A549 (cell line): Measurements from ENCODE around the gene EXOC6. TPM values are rescaled to one million over a fixed set of nuclear protein-coding genes. Genes with fewer than 3 reads are reported as not detected.

Experiments
- ATAC-seq, 2 experiments: fragments of 200-7000 bp in 1 of 2; fragments of >200 bp in 1 of 2; cut with Nextera tagmentation in 1 of 2; cut with Tn5 transposase in 1 of 2; 3 replicates each; pipeline versions ENCODE4 v1.8.0 to v1.9.1; 2018 to 2020; ENCODE audit warnings: mild to moderate bottlenecking in 1 of 2, moderate library complexity in 1 of 2
- CTCF ChIA-PET: fragments of 300-600 bp; sonication (Branson Sonifier 250); formaldehyde crosslinking; extraction: SDS; loops from one replicate; lab custom pipeline; 2021; ENCODE audit warnings: antibody characterized with exemption, inconsistent platforms; lab: Yijun Ruan, JAX
- POLR2A ChIA-PET: fragments of 350-600 bp; formaldehyde crosslinking; extraction: SDS; loops from one replicate; lab custom pipeline; 2021; ENCODE audit warnings: antibody characterized with exemption, inconsistent platforms; lab: Yijun Ruan, JAX
- DNase-seq, 2 experiments: peaks; one replicate each; pipeline versions ENCODE4 v3.0.0 to v3.0.0-alpha.2; 2011 to 2016; ENCODE audit warnings: low read depth in 1 of 2, low spot score in 1 of 2
- FAIRE-seq: peaks from 2 replicates; lab custom pipeline; 2011; peaks lifted over from hg19 to GRCh38; lab: Jason Lieb, UNC
- H3K27ac ChIP-seq, 2 experiments: fragments of >200 bp; sonication (Bioruptor Twin); formaldehyde crosslinking; 3 replicates each; pipeline ENCODE4 v1.5.1; 2016 to 2017
- H3K4me1 ChIP-seq: fragments of >200 bp; sonication (Bioruptor Twin); formaldehyde crosslinking; 3 replicates; pipeline ENCODE4 v1.6.1; 2016
- H3K4me2 ChIP-seq: fragments of >200 bp; sonication (Bioruptor Twin); formaldehyde crosslinking; 3 replicates; pipeline ENCODE4 v1.6.1; 2016
- H3K4me3 ChIP-seq: fragments of >200 bp; sonication (Bioruptor Twin); formaldehyde crosslinking; 3 replicates; pipeline ENCODE4 v1.5.1; 2016
- H3K9me3 ChIP-seq: fragments of >200 bp; sonication (Bioruptor Twin); formaldehyde crosslinking; 3 replicates; pipeline ENCODE4 v1.6.1; 2016
- ATOH8 ChIP-seq: fragments of 250-450 bp; sonication (Bioruptor Pico); IDR thresholded peaks from 2 replicates; pipeline ENCODE4 v1.5.0; 2020; ENCODE audit warnings: low read depth, mild to moderate bottlenecking, moderate library complexity
- BCL3 ChIP-seq: fragments of >200 bp; sonication (Bioruptor Twin); formaldehyde crosslinking; IDR thresholded peaks from 3 replicates; pipeline ENCODE4 v1.6.1; 2016
- CEBPB ChIP-seq, 2 experiments: fragments of >200 bp in 1 of 2; sonication (Bioruptor Twin) in 1 of 2; formaldehyde crosslinking in 1 of 2; IDR thresholded peaks; 2 replicates each; pipeline ENCODE4 v1.6.1; 2012 to 2016
- CTCF ChIP-seq: fragments of >200 bp; sonication (Bioruptor Twin); formaldehyde crosslinking; IDR thresholded peaks from 3 replicates; pipeline ENCODE4 v1.5.1; 2016
- E2F6 ChIP-seq: IDR thresholded peaks from 2 replicates; pipeline ENCODE4 v1.6.1; 2012; ENCODE audit warnings: low read depth, borderline replicate concordance
- EHMT2 ChIP-seq: fragments of 200-600 bp; sonication (generic); IDR thresholded peaks from 2 replicates; pipeline ENCODE4 v1.6.1; 2016; ENCODE audit warnings: antibody characterized with exemption, low read depth, mild to moderate bottlenecking, moderate library complexity
- FOSB ChIP-seq: fragments of 250-450 bp; sonication (Bioruptor Pico); IDR thresholded peaks from 2 replicates; pipeline ENCODE4 v1.5.0; 2020; ENCODE audit warnings: mild to moderate bottlenecking, moderate library complexity
- FOXS1 ChIP-seq: fragments of 250-450 bp; sonication (Bioruptor Pico); IDR thresholded peaks from 2 replicates; pipeline ENCODE4 v1.5.0; 2020; ENCODE audit warnings: mild to moderate bottlenecking, moderate library complexity
- HES2 ChIP-seq: fragments of >200 bp; sonication (Bioruptor Twin); formaldehyde crosslinking; IDR thresholded peaks from 2 replicates; pipeline ENCODE4 v1.6.1; 2016
- HOXA7 ChIP-seq: fragments of 250-450 bp; sonication (Bioruptor Pico); IDR thresholded peaks from 2 replicates; pipeline ENCODE4 v1.5.0; 2020; ENCODE audit warnings: mild to moderate bottlenecking, moderate library complexity
- HOXB13 ChIP-seq: fragments of 250-450 bp; sonication (Bioruptor Pico); IDR thresholded peaks from 2 replicates; pipeline ENCODE4 v1.5.0; 2020; ENCODE audit warnings: low read depth, mild to moderate bottlenecking, moderate library complexity
- HOXB5 ChIP-seq: fragments of 250-450 bp; sonication (Bioruptor Pico); IDR thresholded peaks from 2 replicates; pipeline ENCODE4 v1.5.0; 2020; ENCODE audit warnings: mild to moderate bottlenecking, moderate library complexity
- JUN ChIP-seq, 2 experiments: fragments of >200 bp; sonication (Bioruptor Twin); formaldehyde crosslinking; IDR thresholded peaks; 2 replicates in 1 of 2; 3 replicates in 1 of 2; pipeline ENCODE4 v1.6.1; 2016 to 2017
- KDM1A ChIP-seq: fragments of 200-600 bp; sonication (generic); IDR thresholded peaks from 2 replicates; pipeline ENCODE4 v1.6.1; 2016; ENCODE audit warnings: low read depth, mild to moderate bottlenecking
- MAX ChIP-seq: IDR thresholded peaks from 2 replicates; pipeline ENCODE4 v1.6.1; 2012
- MYC ChIP-seq: IDR thresholded peaks from 2 replicates; pipeline ENCODE4 v1.6.1; 2012; ENCODE audit warnings: mild to moderate bottlenecking, inconsistent platforms, low read length, improper control_type of control experiment, borderline replicate concordance
- PBX3 ChIP-seq: IDR thresholded peaks from 2 replicates; pipeline ENCODE4 v1.6.1; 2012
- POLR2A ChIP-seq: IDR thresholded peaks from 2 replicates; pipeline ENCODE4 v1.6.1; 2012; ENCODE audit warnings: mild to moderate bottlenecking, low read length
- RAD21 ChIP-seq, 2 experiments: fragments of >200 bp in 1 of 2; sonication (Bioruptor Twin) in 1 of 2; formaldehyde crosslinking in 1 of 2; IDR thresholded peaks in 1 of 2; conservative IDR thresholded peaks in 1 of 2; 2 replicates in 1 of 2; 3 replicates in 1 of 2; pipeline ENCODE4 v1.6.1; 2012 to 2018; ENCODE audit warnings: inconsistent platforms in 1 of 2
- SMC3 ChIP-seq: fragments of >200 bp; sonication (Bioruptor Twin); formaldehyde crosslinking; IDR thresholded peaks from 3 replicates; pipeline ENCODE4 v1.6.1; 2018; ENCODE audit warnings: inconsistent platforms
- ZC3H11A ChIP-seq: fragments of 450-650 bp; IDR thresholded peaks from 2 replicates; pipeline ENCODE4 v1.6.1; 2014; ENCODE audit warnings: antibody characterized with exemption, mild to moderate bottlenecking
- WGBS: methylation state at CpG from one replicate; pipeline ENCODE4 v1.1.6; 2017; ENCODE audit errors: missing lambda C conversion rate; 5-methylcytosine and 5-hydroxymethylcytosine counted together
- polyA plus RNA-seq, 4 experiments: library from polyadenylated mRNA; depleted of rRNA in 3 of 4; stranded (reverse); fragments of >200 nt; fragmentation: RNase III in 1 of 4; extraction: RNeasy Plus Mini Kit Qiagen cat#74134 plus additional on column Dnase treatment in 1 of 4; gene quantifications; 2 replicates in 3 of 4; 3 replicates in 1 of 4; pipeline ENCODE4 v1.2.3, GENCODE V29; 2011 to 2017

Gene EXOC6
- polyA plus RNA-seq, 2 of the 4 experiments (the other 2 are of a cell fraction), result 16.8 to 48.5 TPM

- no peak overlapping the region for H3K27ac ChIP-seq
- POLR2A ChIA-PET, result interaction anchor here (0.6 kb wide), 1 partner anchor 9 kb away, joined by 3 read pairs; no protein-coding TSS in a partner anchor
Measured at GRCh38 chr10:92965314-92965713, 117.0 kb downstream of the EXOC6 start.

GRCh38 chr10:92967641-92968040, 119.3 kb downstream of the EXOC6 start:
- DNase-seq, result no peak
- ATAC-seq, result no peak
- Histone ChIP-seq H3K27ac (no peak overlapping the region), H3K4me1 (peaks cover 14% of the 10 kb centered on the region), H3K4me2 (no peak overlapping the region), H3K4me3 (no peak overlapping the region), H3K9me3 (no peaks in the 10 kb centered on the region)
- TF ChIP-seq MYC (no peak), JUN (IDR thresholded peaks at IDR 0.05) (no peak), POLR2A (no peak), E2F6 (no peak), ZC3H11A (no peak), PBX3 (no peak), SMC3 (no peak), CEBPB (IDR thresholded peaks at IDR 0.05) (no peak)
- no peak for FAIRE-seq
- ChIA-PET CTCF (interaction anchor here (1.2 kb wide), 1 partner anchor 31 kb away, joined by 4 read pairs; no protein-coding TSS in a partner anchor), POLR2A (no interaction called here)
- 100% methylated on average over 2 of the region's 2 CpGs for WGBS

More at GRCh38 chr10:92965314-92965713, 117.0 kb downstream of the EXOC6 start:
- ATAC-seq, result no peak
- no peak overlapping the region for H3K4me3 ChIP-seq
- TF ChIP-seq FOXS1 (no peak), HES2 (no peak), RAD21 (conservative IDR thresholded peaks at IDR 0.05 in 1 of 2, IDR thresholded peaks at IDR 0.05 in 1 of 2) (peak; percentile 68 to 71), CTCF (peak; percentile 83), MAX (no peak), KDM1A (no peak), SMC3 (peak; percentile 55), EHMT2 (no peak)
- H3K4me2 ChIP-seq, result no peak overlapping the region
- CTCF ChIA-PET, result interaction anchor here (0.6 to 2.0 kb wide), 47 partner anchors 8 to 670 kb away, joined by 3 to 14 read pairs (median 4); partner anchors contain the start of genes CYP26A1 and CYP26C1
- 42% methylated on average over 2 of the region's 2 CpGs for WGBS
- peaks cover 3% of the 10 kb centered on the region; the same call in 1 of the 3 replicates for H3K4me1 ChIP-seq
- no peaks in the 10 kb centered on the region for H3K9me3 ChIP-seq
- FAIRE-seq, result peak; percentile 76
- DNase-seq, result peak; percentile 15 to 63

GRCh38 chr10:92969151-92969550, 120.8 kb downstream of the EXOC6 start:
- DNase-seq (no peak), ATAC-seq (no peak), FAIRE-seq (no peak)
- ChIA-PET CTCF (interaction anchor here (0.9 to 1.4 kb wide), 6 partner anchors 38 to 383 kb away, joined by 3 to 4 read pairs (median 3); partner anchors contain the start of gene CYP26A1), POLR2A (no interaction called here)
- Histone ChIP-seq H3K4me1 (peaks cover 18% of the 10 kb centered on the region), H3K4me3 (no peak overlapping the region), H3K9me3 (no peaks in the 10 kb centered on the region), H3K4me2 (no peak overlapping the region), H3K27ac (no peak overlapping the region)
- 88% methylated on average over 1 of the region's 1 CpG for WGBS
- TF ChIP-seq MAX, result no peak
- no peak for TF ChIP-seq HOXA7 (CRISPR knock-in tag)
- no peak for TF ChIP-seq KDM1A
- no peak for TF ChIP-seq ZC3H11A
- no peak for TF ChIP-seq HOXB5 (CRISPR knock-in tag)
- TF ChIP-seq FOSB (CRISPR knock-in tag), result no peak
- no peak for TF ChIP-seq SMC3
- no peak for TF ChIP-seq HOXB13
- TF ChIP-seq ATOH8 (CRISPR knock-in tag), result no peak
- TF ChIP-seq POLR2A, result no peak
- no peak for TF ChIP-seq BCL3
